ENCODE results near the gene RYR2.

RYR2 gene

DNA sequence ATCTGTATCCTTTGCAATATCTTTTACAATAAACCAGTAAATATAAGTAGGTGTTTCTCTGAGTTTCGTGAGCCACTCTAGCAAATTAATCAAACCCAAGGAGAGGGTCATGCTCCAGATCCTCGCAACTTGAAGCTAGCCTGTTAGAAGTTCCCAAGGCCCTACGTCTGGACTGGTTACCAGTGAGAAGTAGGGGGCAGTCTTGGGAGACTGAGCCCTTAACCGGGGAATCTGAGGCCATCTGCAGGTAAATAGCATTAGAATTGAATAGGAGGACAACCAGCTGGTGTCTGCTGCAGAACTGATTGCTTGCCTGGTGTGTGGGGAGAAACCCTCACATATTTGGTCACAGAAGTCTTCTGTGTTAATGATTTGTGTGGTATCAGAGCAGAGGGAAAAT, 190.5 kb downstream of the RYR2 start:
- TF ChIP-seq, protein P1, sequence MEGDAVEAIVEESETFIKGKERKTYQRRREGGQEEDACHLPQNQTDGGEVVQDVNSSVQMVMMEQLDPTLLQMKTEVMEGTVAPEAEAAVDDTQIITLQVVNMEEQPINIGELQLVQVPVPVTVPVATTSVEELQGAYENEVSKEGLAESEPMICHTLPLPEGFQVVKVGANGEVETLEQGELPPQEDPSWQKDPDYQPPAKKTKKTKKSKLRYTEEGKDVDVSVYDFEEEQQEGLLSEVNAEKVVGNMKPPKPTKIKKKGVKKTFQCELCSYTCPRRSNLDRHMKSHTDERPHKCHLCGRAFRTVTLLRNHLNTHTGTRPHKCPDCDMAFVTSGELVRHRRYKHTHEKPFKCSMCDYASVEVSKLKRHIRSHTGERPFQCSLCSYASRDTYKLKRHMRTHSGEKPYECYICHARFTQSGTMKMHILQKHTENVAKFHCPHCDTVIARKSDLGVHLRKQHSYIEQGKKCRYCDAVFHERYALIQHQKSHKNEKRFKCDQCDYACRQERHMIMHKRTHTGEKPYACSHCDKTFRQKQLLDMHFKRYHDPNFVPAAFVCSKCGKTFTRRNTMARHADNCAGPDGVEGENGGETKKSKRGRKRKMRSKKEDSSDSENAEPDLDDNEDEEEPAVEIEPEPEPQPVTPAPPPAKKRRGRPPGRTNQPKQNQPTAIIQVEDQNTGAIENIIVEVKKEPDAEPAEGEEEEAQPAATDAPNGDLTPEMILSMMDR (IDR thresholded peaks at IDR 0.05; ENCODE audit: insufficient read depth, low read depth, low read length, missing control alignments): no peak
- no peak overlapping the region for H3K4me3 ChIP-seq (ENCODE audit: low read length)
- no peak for DNase-seq (ENCODE audit: low read depth)

DNA sequence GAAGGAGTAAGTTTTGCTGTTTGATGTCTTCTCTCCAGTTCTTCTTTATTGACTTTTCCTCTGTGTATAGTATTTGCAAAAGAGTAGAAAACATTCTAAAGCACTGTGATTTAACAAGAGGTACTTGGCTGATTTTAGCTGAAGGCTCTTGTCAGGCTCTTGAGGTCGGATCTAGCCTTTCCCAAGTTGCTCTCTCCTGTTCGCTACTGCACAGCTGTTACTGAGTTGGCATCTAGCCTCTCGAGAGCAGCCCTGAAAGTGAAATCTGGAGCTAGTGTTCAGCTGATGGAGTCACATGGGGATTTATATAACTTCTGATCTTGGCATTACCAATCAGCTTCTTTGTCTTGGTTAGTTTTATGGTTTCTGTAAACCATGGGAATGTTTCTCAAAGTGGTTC, 193.1 kb downstream of the RYR2 start:
- DNase-seq (ENCODE audit: low read depth): no peak
- no peak overlapping the region for H3K4me3 ChIP-seq (ENCODE audit: low read length)
- TF ChIP-seq, protein P1 (IDR thresholded peaks at IDR 0.05; ENCODE audit: insufficient read depth, low read depth, low read length, missing control alignments): no peak

DNA sequence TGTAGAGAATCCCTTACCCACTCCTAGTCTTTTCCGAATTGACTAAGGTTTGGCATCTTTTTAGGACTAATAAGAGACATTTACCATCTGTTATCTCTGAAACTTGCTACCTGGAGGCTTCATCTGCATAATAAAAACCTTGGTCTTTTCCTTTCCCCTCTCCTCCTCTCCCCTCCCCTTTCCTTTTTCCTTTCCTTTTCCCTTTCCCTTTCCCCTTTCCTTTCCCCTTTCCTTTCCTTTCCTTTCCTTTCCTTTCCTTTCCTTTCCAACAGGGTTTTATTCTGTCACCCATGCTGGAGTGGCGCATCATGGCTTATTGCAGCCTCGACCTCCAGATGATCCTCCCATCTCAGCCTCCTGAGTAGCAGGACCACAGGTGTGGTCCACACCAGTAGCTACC, 195.7 kb downstream of the RYR2 start:
- TF ChIP-seq, protein P1 (IDR thresholded peaks at IDR 0.05; ENCODE audit: insufficient read depth, low read depth, low read length, missing control alignments): no peak
- no peak overlapping the region for H3K4me3 ChIP-seq (ENCODE audit: low read length)
- no peak for DNase-seq (ENCODE audit: low read depth)

DNA sequence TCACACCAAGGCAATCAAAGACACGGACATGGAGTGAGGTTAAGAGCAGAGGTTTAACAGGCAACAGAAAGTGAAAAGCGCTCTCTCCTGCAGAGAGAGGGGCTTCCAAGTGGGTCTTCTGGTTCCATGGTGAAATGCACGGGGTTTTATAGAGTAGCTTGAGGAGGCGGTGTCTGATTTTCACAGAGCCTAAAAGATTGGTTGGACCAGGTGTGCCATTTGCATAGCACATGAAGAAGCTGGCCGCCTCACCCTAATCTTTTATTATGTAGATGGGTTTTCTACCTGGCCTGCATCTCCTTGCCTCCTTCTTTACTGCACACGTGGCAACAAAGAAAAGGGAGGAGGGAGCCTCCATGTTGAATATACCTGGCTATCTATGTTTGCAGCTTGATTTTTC, 197.3 kb downstream of the RYR2 start:
- no peak overlapping the region for H3K4me3 ChIP-seq (ENCODE audit: low read length)
- DNase-seq (ENCODE audit: low read depth): no peak
- TF ChIP-seq, protein P1 (IDR thresholded peaks at IDR 0.05; ENCODE audit: insufficient read depth, low read depth, low read length, missing control alignments): no peak

DNA sequence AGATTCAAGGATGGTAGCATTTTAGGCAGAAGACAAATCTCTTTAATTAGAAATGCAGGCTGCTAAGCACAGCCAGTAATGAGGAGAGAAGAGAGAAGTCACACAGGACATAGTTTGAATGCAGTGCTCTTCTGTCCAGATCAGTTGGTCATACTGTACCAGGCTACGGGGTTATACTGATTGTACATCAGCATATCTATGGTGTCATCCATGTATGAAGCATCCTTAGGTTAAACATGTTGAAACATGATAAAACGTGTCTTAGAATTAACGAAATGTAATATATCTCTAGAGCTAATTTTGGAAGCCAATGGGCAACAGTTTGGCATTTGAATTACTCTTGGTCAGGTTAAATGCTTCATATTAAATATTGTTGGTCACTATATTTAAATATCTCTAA, 199.1 kb downstream of the RYR2 start:
- TF ChIP-seq, protein P1 (IDR thresholded peaks at IDR 0.05; ENCODE audit: insufficient read depth, low read depth, low read length, missing control alignments): no peak
- no peak for DNase-seq (ENCODE audit: low read depth)

DNA sequence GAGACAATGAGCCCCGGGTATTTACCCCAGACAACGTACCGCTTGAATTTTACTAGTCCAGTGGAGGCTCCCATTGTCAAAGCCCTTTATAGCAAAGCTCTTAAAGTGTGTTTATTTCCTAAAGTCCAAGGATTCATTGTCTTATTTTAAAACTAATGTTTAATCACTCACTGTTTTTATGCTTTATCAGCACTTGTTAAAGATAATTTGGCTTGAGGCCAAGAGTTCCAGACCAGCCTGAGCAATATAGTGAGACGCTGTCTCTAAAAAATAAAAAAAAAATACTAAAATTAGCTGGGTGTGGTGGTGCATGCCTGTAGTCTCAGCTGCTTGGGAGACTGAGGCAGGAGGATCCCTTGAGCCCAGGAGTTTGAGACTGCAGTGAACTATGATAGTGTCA, 202.8 kb downstream of the RYR2 start:
- no peak overlapping the region for H3K4me3 ChIP-seq (ENCODE audit: low read length)
- TF ChIP-seq, protein P1 (IDR thresholded peaks at IDR 0.05; ENCODE audit: insufficient read depth, low read depth, low read length, missing control alignments): no peak
- DNase-seq (ENCODE audit: low read depth): no peak

More for the DNA sequence above, 199.1 kb downstream of the RYR2 start:
- H3K4me3 ChIP-seq (ENCODE audit: low read length): no peak overlapping the region

DNA sequence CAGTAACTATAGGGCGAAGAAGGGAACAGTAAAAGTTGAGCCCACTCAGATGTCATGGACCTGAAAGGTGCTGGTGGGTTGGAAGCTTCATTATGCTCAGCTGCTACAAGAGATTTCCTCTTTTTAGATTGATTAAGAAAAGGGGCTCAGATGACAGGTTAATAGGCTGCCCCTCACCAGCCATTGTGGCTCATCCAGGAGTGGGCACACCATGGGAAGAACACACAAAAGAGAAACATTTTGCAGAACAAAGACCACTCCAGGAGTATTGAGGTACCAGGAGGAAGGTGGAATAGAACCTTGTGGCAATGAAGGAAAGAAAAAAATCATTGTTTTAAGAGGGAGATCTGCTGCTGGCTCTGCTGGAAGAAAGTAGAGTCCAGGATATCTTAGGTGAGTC, 205.5 kb downstream of the RYR2 start:
- no peak overlapping the region for H3K4me3 ChIP-seq (ENCODE audit: low read length)
- DNase-seq (ENCODE audit: low read depth): no peak
- TF ChIP-seq, protein P1 (IDR thresholded peaks at IDR 0.05; ENCODE audit: insufficient read depth, low read depth, low read length, missing control alignments): no peak

All from epithelial cell of esophagus (primary cell).